Loucy (cell line): ENCODE data around the gene ZNF496.

Experiments used
- H2AFZ ChIP-seq: fragments of 200-600 bp; sonication (generic); 2 replicates; pipeline ENCODE4 v1.6.0; 2016; ENCODE audit warnings: antibody characterized with exemption, mild to moderate bottlenecking, low read length, moderate library complexity
- H3F3A ChIP-seq: fragments of 200-600 bp; 2 replicates; pipeline ENCODE4 v1.6.0; 2016; ENCODE audit warnings: antibody characterized with exemption, low read depth, mild to moderate bottlenecking
- H3K27me3 ChIP-seq: fragments of 200-600 bp; sonication (generic); 2 replicates; pipeline ENCODE4 v1.6.1; 2014; ENCODE audit warnings: low read length, mild to moderate bottlenecking; ENCODE audit not compliant: insufficient read depth, poor library complexity, severe bottlenecking
- H3K36me3 ChIP-seq: fragments of 200-600 bp; sonication (generic); 2 replicates; pipeline ENCODE4 v1.6.1; 2016; ENCODE audit warnings: low read length; ENCODE audit not compliant: insufficient read depth
- H3K4me1 ChIP-seq: fragments of 200-600 bp; sonication (generic); 2 replicates; pipeline ENCODE4 v1.5.1; 2014; ENCODE audit warnings: low read length, mild to moderate bottlenecking; ENCODE audit not compliant: insufficient read depth, poor library complexity, severe bottlenecking
- H3K4me2 ChIP-seq: fragments of 200-600 bp; sonication (generic); 2 replicates; pipeline ENCODE4 v1.6.0; 2014; ENCODE audit warnings: antibody characterized with exemption, low read length, low read depth, mild to moderate bottlenecking; ENCODE audit not compliant: poor library complexity, severe bottlenecking
- H3K4me3 ChIP-seq: fragments of 200-600 bp; sonication (generic); 2 replicates; pipeline ENCODE4 v1.5.1; 2014; ENCODE audit warnings: low read length, mild to moderate bottlenecking, mixed read lengths; ENCODE audit not compliant: poor library complexity, severe bottlenecking
- H3K79me2 ChIP-seq: fragments of 200-600 bp; sonication (generic); 2 replicates; pipeline ENCODE4 v1.6.1; 2014; ENCODE audit warnings: low read length; ENCODE audit not compliant: insufficient read depth
- H3K9ac ChIP-seq: fragments of 200-600 bp; sonication (generic); 2 replicates; pipeline ENCODE4 v1.6.0; 2014; ENCODE audit warnings: mild to moderate bottlenecking, low read depth, low read length, moderate library complexity; ENCODE audit not compliant: poor library complexity, severe bottlenecking
- H3K9me2 ChIP-seq: fragments of 200-600 bp; sonication (generic); replicated peaks from 2 replicates; pipeline ENCODE4 v1.6.1; 2016; ENCODE audit warnings: low read depth, low read length, mixed read lengths
- H3K9me3 ChIP-seq: fragments of 200-600 bp; sonication (generic); 2 replicates; pipeline ENCODE4 v1.6.1; 2014; ENCODE audit warnings: mild to moderate bottlenecking, antibody characterized with exemption, low read length, low read depth; ENCODE audit not compliant: insufficient read depth
- H4K20me1 ChIP-seq: fragments of 200-600 bp; sonication (generic); 2 replicates; pipeline ENCODE4 v1.6.0; 2014; ENCODE audit warnings: antibody characterized with exemption, low read length, mild to moderate bottlenecking; ENCODE audit not compliant: insufficient read depth, poor library complexity, severe bottlenecking
- EZH2phosphoT487 ChIP-seq: fragments of 200-600 bp; IDR thresholded peaks from 2 replicates; pipeline ENCODE4 v1.6.1; 2018; ENCODE audit warnings: antibody characterized with exemption, mild to moderate bottlenecking, moderate library complexity, borderline replicate concordance
- TF ChIP-seq, protein P1 (sequence below): fragments of 200-600 bp; sonication (generic); conservative IDR thresholded peaks from 2 replicates; pipeline ENCODE4 v1.5.1; 2014; ENCODE audit warnings: mild to moderate bottlenecking, antibody characterized with exemption, low read length

Gene ZNF496

DNA sequence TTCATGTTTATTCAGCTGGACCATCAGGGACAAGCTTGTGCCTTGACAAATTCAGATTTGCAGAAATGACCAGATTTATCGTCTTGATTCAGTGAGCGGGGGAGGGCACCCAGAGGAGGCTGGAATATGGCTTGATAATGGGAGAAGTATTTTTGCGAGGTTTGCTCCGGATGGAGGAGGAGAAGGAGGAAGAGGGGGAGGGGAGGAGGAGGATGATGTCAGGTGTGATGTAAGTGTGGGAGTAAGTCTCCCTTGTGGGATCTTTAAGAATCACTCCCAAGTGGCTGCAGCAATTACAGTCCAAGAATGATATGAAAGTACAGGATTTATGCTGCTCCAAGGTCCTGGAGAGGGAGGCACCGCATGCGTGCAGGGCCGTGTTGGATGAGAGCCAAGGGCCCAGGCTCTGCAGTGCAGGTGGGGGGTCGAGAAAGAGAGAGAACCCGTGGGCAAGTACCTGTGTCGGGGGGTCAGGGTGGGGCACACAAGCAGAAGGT, 5.6 kb upstream of the ZNF496 start:
- Histone ChIP-seq H3F3A (no peaks in the 10 kb centered on the region), H3K9me2 (no peaks in the 10 kb centered on the region), H4K20me1 (peaks cover 5% of the 10 kb centered on the region), H3K9me3 (no peaks in the 10 kb centered on the region), H3K9ac (no peak overlapping the region), H3K4me2 (no peak overlapping the region), H3K79me2 (peaks cover 49% of the 10 kb centered on the region), H3K4me3 (no peak overlapping the region), H3K27me3 (no peaks in the 10 kb centered on the region), H3K36me3 (no peaks in the 10 kb centered on the region), H3K4me1 (peaks cover 38% of the 10 kb centered on the region), H2AFZ (no peak overlapping the region)
- no peak for TF ChIP-seq EZH2phosphoT487
- TF ChIP-seq, protein P1, sequence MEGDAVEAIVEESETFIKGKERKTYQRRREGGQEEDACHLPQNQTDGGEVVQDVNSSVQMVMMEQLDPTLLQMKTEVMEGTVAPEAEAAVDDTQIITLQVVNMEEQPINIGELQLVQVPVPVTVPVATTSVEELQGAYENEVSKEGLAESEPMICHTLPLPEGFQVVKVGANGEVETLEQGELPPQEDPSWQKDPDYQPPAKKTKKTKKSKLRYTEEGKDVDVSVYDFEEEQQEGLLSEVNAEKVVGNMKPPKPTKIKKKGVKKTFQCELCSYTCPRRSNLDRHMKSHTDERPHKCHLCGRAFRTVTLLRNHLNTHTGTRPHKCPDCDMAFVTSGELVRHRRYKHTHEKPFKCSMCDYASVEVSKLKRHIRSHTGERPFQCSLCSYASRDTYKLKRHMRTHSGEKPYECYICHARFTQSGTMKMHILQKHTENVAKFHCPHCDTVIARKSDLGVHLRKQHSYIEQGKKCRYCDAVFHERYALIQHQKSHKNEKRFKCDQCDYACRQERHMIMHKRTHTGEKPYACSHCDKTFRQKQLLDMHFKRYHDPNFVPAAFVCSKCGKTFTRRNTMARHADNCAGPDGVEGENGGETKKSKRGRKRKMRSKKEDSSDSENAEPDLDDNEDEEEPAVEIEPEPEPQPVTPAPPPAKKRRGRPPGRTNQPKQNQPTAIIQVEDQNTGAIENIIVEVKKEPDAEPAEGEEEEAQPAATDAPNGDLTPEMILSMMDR, result no peak

DNA sequence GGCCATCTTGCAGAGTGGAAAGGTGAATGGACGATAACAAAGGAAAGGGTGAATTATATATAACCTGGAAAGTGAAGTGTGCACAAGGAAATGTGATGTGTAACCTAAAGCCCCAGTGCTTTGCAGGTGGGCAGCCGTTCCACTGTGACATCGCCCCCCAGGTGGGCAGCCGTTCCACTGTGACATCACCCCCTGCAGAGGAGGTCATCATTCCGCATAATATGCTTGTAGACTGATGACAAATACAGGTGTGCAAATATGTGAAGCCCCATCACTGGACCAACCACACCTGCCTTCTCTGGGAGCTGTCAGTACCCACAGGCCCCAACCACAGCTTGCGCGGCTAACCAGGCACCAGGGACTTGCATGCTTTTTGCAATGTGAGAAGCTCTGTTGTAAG, 4.7 kb upstream of the ZNF496 start:
- Histone ChIP-seq H3K9ac (no peak overlapping the region), H4K20me1 (peaks cover 5% of the 10 kb centered on the region), H3K36me3 (no peaks in the 10 kb centered on the region), H3K4me1 (peaks cover 38% of the 10 kb centered on the region), H3K27me3 (no peaks in the 10 kb centered on the region), H3K79me2 (peaks cover 56% of the 10 kb centered on the region), H2AFZ (no peak overlapping the region), H3K4me3 (no peak overlapping the region), H3F3A (no peaks in the 10 kb centered on the region), H3K9me3 (no peaks in the 10 kb centered on the region), H3K4me2 (no peak overlapping the region), H3K9me2 (no peaks in the 10 kb centered on the region)
- TF ChIP-seq, protein P1, result no peak
- no peak for TF ChIP-seq EZH2phosphoT487

DNA sequence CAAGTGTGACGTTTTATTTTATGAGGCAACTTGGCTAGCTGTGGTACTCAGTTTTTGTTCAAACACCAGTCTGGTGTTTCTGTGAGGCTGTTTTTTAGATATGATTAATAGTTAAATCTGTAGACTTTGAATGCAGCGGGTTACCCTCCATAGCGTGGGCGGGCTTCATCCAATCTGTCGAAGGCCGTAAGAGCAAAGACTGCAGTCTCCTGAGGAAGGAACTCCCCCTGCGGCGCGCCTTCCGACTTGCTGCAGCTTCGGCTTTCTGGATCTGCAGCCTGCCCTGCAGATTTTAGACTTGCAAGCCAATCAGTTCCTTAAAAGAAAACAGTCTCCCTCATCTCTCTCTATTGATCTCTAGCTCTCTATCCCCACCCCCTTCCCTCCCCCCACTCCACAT, 4.2 kb upstream of the ZNF496 start:
- H3K4me3 ChIP-seq, result no peak overlapping the region
- H3K9me3 ChIP-seq, result no peaks in the 10 kb centered on the region
- TF ChIP-seq, protein P1, result no peak
- TF ChIP-seq EZH2phosphoT487, result no peak
- peaks cover 38% of the 10 kb centered on the region for H3K4me1 ChIP-seq
- peaks cover 61% of the 10 kb centered on the region for H3K79me2 ChIP-seq
- no peaks in the 10 kb centered on the region for H3K36me3 ChIP-seq
- peaks cover 7% of the 10 kb centered on the region for H4K20me1 ChIP-seq
- H3K4me2 ChIP-seq, result peak overlapping the region; percentile 79
- no peak overlapping the region for H2AFZ ChIP-seq
- no peaks in the 10 kb centered on the region for H3K27me3 ChIP-seq
- no peaks in the 10 kb centered on the region for H3K9me2 ChIP-seq
- H3K9ac ChIP-seq, result no peak overlapping the region
- no peaks in the 10 kb centered on the region for H3F3A ChIP-seq
